GM13977 (cell line): ENCODE results near the gene CRYBA4.

Experiments used
- DNase-seq: peaks from one replicate; pipeline ENCODE4 v3.0.0; 2012; ENCODE audit warnings: low spot score
- CTCF ChIP-seq: IDR thresholded peaks from 2 replicates; pipeline ENCODE4 v1.5.1; 2012; ENCODE audit warnings: mild to moderate bottlenecking, control low read depth; ENCODE audit not compliant: insufficient read depth; ENCODE audit errors: extremely low read depth, missing control alignments
- in situ Hi-C: fragments of 300-500 bp; cut with MboI; formaldehyde crosslinking; loops from one replicate; pipeline ENCODE4 v1.12.0; 2022; ENCODE audit warnings: low sequenced_read_pairs, low pct_unique_long_range_greater_than_20kb, mixed read lengths, inconsistent platforms; ENCODE audit not compliant: unreplicated experiment

The CRYBA4 gene

GRCh38 chr22:26587991-26588613, 33.7 kb upstream of the CRYBA4 start:
- in situ Hi-C loops = no loop called here
- no peak for DNase-seq
- no peak for TF ChIP-seq CTCF

- DNase-seq = no peak
- TF ChIP-seq CTCF = no peak
- in situ Hi-C loops = no loop called here
Measured at GRCh38 chr22:26588729-26589366, 32.9 kb upstream of the CRYBA4 start.

- in situ Hi-C loops = no loop called here
- DNase-seq = peak; percentile 40
- TF ChIP-seq CTCF = no peak
Measured at GRCh38 chr22:26589367-26589844, 32.4 kb upstream of the CRYBA4 start.

- peak; percentile 90 for DNase-seq
- in situ Hi-C loops = no loop called here
- no peak for TF ChIP-seq CTCF
Measured at GRCh38 chr22:26589845-26590736, 31.7 kb upstream of the CRYBA4 start, which contains the start of gene TPST2. TPST2 (minus strand) TSS chr22:26590132; CDS start chr22:26541630, 48,502 bp downstream.

GRCh38 chr22:26592421-26592891, 29.3 kb upstream of the CRYBA4 start:
- DNase-seq = peak; percentile 49
- TF ChIP-seq CTCF = no peak
- in situ Hi-C loops = no loop called here

- in situ Hi-C loops = no loop called here
- no peak for DNase-seq
- TF ChIP-seq CTCF = no peak
Measured at GRCh38 chr22:26593763-26594162, 28.0 kb upstream of the CRYBA4 start.
